Activated T-cell treated with anti-CD3 and anti-CD28 coated beads, Interleukin-2, amount 50 U/mL, for 4 hours (primary cell): ENCODE data around the gene UBR3. TPM values are rescaled to one million over a fixed set of nuclear protein-coding genes. Genes with fewer than 3 reads are reported as not detected.

Experiments used
- ATAC-seq, 2 donors: fragments of 200-7000 bp; cut with Tn5 transposase; one replicate each; pipeline ENCODE4 v1.10.0; 2021
- DNase-seq: peaks from one replicate; pipeline ENCODE4 v3.0.0-alpha.2; 2020
- H3K27me3 Mint-ChIP-seq: one replicate; pipeline ENCODE4 v1.8.0; 2021; ENCODE audit warnings: low read depth, mixed read lengths
- H3K36me3 Mint-ChIP-seq: one replicate; pipeline ENCODE4 v1.8.0; 2022; ENCODE audit warnings: mixed read lengths; ENCODE audit not compliant: insufficient read depth
- H3K4me1 Mint-ChIP-seq: one replicate; pipeline ENCODE4 v1.8.0; 2021; ENCODE audit warnings: low read depth, mixed read lengths
- H3K4me3 Mint-ChIP-seq: one replicate; pipeline ENCODE4 v1.8.0; 2021; ENCODE audit warnings: mild to moderate bottlenecking, moderate library complexity, mixed read lengths
- H3K9me3 Mint-ChIP-seq: one replicate; pipeline ENCODE4 v1.8.0; 2021; ENCODE audit warnings: mixed read lengths
- total RNA-seq, 3 donors: library from RNA; stranded (reverse); gene quantifications; one replicate each; pipeline ENCODE4 v1.2.1, GENCODE V29; 2021

UBR3 gene
- total RNA-seq, 3 donors from 2014 or later = 18.2 to 21.1 (median 19.8) TPM

GRCh38 chr2:169975221-169975620 is 148.0 kb downstream of the UBR3 start:
- H3K9me3 Mint-ChIP-seq = peaks cover 35% of the 10 kb centered on the region
- H3K4me3 Mint-ChIP-seq = no peak overlapping the region
- ATAC-seq (no peak), DNase-seq (no peak)
- H3K4me1 Mint-ChIP-seq = peaks cover 2% of the 10 kb centered on the region
- no peaks in the 10 kb centered on the region for H3K27me3 Mint-ChIP-seq
- peaks cover 55% of the 10 kb centered on the region for H3K36me3 Mint-ChIP-seq

DNA sequence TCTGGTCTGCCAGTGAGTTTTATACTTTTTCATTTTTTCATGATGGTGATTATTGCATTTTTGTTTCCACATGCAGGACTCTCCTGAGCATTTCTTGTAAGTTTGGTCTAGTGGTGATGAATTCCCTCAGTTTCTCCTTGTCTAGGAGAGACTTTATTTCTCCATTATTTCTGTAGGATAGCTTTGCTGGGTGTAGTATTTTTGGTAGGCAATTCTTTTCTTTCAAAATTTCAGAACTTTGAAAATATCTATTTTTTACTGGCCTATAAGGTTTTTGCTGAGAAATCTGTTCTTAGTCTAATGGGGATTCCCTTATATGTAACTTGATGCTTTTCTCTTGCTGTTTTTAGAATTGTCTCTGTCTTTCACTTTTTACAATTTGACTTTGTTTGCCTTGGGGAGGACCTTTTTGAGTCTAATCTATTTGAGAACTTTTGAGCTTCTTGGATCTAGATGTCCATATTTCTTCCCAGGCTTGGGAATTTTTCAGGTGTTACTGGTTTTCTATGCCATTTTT is 149.1 kb downstream of the UBR3 start:
- peaks cover 57% of the 10 kb centered on the region for H3K36me3 Mint-ChIP-seq
- peaks cover 2% of the 10 kb centered on the region for H3K4me1 Mint-ChIP-seq
- ATAC-seq (no peak), DNase-seq (no peak)
- H3K27me3 Mint-ChIP-seq = no peaks in the 10 kb centered on the region
- H3K4me3 Mint-ChIP-seq = no peak overlapping the region
- peaks cover 35% of the 10 kb centered on the region for H3K9me3 Mint-ChIP-seq

- Mint-ChIP-seq H3K27me3 (no peaks in the 10 kb centered on the region), H3K4me1 (peaks cover 2% of the 10 kb centered on the region), H3K9me3 (peaks cover 35% of the 10 kb centered on the region), H3K36me3 (peaks cover 53% of the 10 kb centered on the region), H3K4me3 (no peak overlapping the region)
- ATAC-seq (no peak), DNase-seq (no peak)
Observed at GRCh38 chr2:169977530-169977929, 150.3 kb downstream of the UBR3 start.

DNA sequence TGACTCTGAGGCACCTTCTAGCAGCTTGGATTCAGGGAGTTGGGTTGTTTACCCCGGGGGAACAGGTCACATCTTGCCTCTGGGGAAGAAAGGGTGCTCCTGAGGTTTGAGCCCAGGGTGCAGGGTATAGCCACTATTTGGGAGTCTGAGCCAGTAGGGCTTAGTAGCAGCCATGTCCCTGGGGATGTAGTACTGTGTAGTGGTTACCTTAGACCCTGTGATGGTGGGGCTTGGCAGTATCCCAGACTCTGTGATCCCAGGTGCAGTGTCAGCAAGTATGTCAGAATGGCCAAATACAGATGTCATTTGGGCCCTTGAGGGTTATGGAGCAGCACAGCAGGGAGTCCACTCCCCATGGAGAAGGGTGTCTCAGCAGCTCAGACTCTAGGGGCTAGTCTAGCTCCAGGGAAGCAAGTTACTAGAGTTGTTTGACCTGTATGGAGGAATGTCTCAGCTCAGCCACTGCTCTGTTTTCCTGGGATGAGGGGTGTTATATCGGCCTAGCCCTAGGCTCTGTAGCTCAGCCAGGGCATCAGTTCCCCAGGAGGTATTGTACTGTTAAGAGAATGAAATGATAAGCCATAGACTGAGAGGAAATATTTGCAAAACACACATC is 151.3 kb downstream of the UBR3 start:
- peaks cover 2% of the 10 kb centered on the region for H3K4me1 Mint-ChIP-seq
- H3K36me3 Mint-ChIP-seq = peaks cover 58% of the 10 kb centered on the region
- ATAC-seq (no peak), DNase-seq (no peak)
- no peaks in the 10 kb centered on the region for H3K27me3 Mint-ChIP-seq
- H3K4me3 Mint-ChIP-seq = no peak overlapping the region
- H3K9me3 Mint-ChIP-seq = peaks cover 34% of the 10 kb centered on the region

DNA sequence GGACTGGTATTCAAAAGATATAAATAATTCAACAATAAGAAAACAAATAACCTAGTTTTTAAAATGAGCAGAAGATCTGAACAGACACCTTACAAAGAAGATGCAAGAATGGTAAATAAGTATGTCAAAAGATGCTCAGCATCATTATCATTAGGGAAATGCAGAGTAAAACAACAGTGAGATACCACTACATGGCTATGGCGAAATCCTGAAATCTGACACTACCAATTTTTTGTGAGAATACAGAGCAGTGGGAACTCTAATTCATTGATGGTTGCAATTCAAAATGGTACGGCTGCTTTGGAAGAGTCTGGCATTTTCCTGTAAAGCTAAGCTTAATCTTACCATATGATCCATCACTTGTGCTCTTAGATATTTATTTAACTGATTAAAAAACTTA is 151.8 kb downstream of the UBR3 start:
- no peak for ATAC-seq

DNA sequence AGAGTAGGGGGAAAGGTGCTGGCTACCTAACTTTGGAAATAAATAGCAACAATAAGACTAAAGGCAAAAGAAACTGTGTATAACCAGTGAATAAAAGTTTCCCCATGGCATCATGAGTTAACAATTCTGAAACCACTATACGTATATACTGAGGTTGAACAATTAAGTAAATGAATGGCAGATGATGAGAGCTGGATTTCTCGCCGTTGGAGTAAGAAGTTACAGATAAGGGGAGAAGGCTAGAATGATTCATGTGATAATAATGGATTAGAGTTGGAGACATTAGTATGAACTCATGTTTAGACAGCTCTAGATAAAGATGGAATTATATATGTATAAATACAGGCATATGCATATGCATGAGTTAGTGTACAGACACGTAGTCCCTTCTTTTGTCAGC is 152.7 kb downstream of the UBR3 start:
- Mint-ChIP-seq H3K27me3 (no peaks in the 10 kb centered on the region), H3K4me1 (peaks cover 2% of the 10 kb centered on the region), H3K36me3 (peaks cover 46% of the 10 kb centered on the region), H3K9me3 (peaks cover 20% of the 10 kb centered on the region), H3K4me3 (no peak overlapping the region)
- DNase-seq = no peak
- no peak for ATAC-seq

More for the DNA sequence above, 151.8 kb downstream of the UBR3 start:
- Mint-ChIP-seq H3K4me1 (peaks cover 2% of the 10 kb centered on the region), H3K27me3 (no peaks in the 10 kb centered on the region), H3K36me3 (peaks cover 55% of the 10 kb centered on the region), H3K9me3 (peaks cover 29% of the 10 kb centered on the region), H3K4me3 (no peak overlapping the region)
- no peak for DNase-seq

DNA sequence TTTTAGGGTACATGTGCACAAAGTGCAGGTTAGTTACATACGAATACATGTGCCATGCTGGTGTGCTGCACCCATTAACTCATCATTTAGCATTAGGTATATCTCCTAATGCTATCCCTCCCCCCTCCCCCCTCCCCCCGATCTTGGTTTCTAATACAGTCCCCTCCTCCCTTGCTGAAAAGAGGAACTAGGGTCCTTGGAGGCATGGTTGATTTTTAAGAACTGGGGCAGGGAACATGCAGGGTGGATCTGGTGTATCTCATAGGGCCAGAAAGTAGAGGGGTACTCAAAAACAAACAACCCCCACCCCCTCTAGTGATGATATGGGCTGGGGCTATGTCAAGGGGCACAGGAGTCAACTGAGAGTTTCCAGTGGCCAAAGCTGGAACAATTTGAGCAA is 153.4 kb downstream of the UBR3 start:
- Mint-ChIP-seq H3K36me3 (peaks cover 42% of the 10 kb centered on the region), H3K9me3 (peaks cover 14% of the 10 kb centered on the region)

GRCh38 chr2:169982929-169983328 is 155.7 kb downstream of the UBR3 start:
- DNase-seq (no peak), ATAC-seq (no peak)
- Mint-ChIP-seq H3K9me3 (no peaks in the 10 kb centered on the region), H3K4me3 (no peak overlapping the region), H3K27me3 (no peaks in the 10 kb centered on the region), H3K36me3 (peaks cover 33% of the 10 kb centered on the region), H3K4me1 (peaks cover 2% of the 10 kb centered on the region)

More for the DNA sequence above, 153.4 kb downstream of the UBR3 start:
- ATAC-seq (no peak), DNase-seq (no peak)
- Mint-ChIP-seq H3K4me3 (no peak overlapping the region), H3K27me3 (no peaks in the 10 kb centered on the region), H3K4me1 (peaks cover 2% of the 10 kb centered on the region)

- H3K9me3 Mint-ChIP-seq = no peaks in the 10 kb centered on the region
- ATAC-seq = no peak
- no peak overlapping the region for H3K4me3 Mint-ChIP-seq
- peaks cover 2% of the 10 kb centered on the region for H3K4me1 Mint-ChIP-seq
- DNase-seq = no peak
- H3K36me3 Mint-ChIP-seq = peaks cover 31% of the 10 kb centered on the region
- H3K27me3 Mint-ChIP-seq = no peaks in the 10 kb centered on the region
Observed at GRCh38 chr2:169983506-169983905, 156.3 kb downstream of the UBR3 start.

GRCh38 chr2:169984145-169984544 is 156.9 kb downstream of the UBR3 start:
- Mint-ChIP-seq H3K36me3 (peaks cover 31% of the 10 kb centered on the region), H3K9me3 (no peaks in the 10 kb centered on the region), H3K4me3 (no peak overlapping the region), H3K4me1 (peaks cover 2% of the 10 kb centered on the region), H3K27me3 (no peaks in the 10 kb centered on the region)
- ATAC-seq (no peak), DNase-seq (no peak)

DNA sequence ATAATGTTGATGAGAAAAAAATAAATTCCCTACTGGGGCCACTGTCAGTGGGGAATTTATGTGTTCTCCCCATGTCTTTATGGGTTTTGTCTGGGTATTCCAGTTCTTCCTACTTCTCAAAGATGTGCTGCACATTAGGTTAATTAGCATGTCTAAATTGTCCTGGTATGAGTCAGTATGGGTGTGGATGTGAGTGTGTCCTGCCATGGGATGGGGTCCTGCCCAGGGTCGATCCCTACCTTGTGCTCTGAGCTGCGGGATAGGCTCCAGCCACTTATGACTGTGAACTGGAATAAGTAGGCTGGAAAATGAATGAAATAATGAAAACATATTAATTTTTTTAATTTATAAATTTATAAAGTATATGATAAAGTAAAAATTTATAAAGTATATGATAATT is 167.5 kb downstream of the UBR3 start:
- H3K4me1 Mint-ChIP-seq = no peaks in the 10 kb centered on the region
- no peaks in the 10 kb centered on the region for H3K27me3 Mint-ChIP-seq
- peaks cover 2% of the 10 kb centered on the region for H3K9me3 Mint-ChIP-seq
- no peak overlapping the region for H3K4me3 Mint-ChIP-seq
- DNase-seq (no peak), ATAC-seq (no peak)
- H3K36me3 Mint-ChIP-seq = peaks cover 31% of the 10 kb centered on the region

DNA sequence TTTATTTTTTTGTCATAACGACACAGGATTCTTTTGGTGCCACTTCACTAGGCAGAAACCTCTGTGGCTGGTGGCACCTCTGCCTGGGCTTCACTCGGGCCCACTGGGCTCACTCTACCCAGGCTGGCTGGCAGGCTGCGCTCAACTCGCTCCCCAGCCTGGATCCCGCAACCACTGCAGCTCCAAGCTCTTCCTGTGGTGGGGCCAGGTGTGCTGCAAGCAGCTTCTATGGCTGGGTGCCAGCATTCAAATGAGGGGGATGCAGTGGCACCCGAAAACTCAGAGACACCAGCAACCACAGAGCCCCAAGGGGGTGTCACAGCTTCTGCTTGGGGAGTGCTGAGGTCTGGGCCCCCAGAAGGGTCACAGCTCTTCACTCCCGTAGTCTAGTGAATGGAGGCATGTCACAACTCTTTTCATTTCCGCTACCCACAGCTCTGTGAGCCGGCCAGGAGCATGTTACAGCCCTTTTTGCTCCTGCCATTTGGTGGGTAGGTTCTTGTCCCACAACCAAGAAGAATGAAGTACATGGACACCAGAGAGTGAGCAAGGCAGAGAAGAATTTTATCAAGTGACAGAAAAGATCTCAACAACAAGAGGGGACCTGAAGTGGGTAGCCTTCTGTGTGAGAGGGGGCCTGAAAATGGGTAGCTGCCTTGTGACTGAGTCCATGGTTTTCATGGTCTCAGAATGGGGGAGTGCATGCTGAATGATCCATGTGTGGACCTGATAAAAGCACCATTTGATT is 170.1 kb downstream of the UBR3 start:
- Mint-ChIP-seq H3K4me1 (peaks cover 9% of the 10 kb centered on the region), H3K4me3 (no peak overlapping the region), H3K36me3 (peaks cover 32% of the 10 kb centered on the region), H3K27me3 (no peaks in the 10 kb centered on the region), H3K9me3 (no peaks in the 10 kb centered on the region)
- DNase-seq (no peak), ATAC-seq (no peak)

DNA sequence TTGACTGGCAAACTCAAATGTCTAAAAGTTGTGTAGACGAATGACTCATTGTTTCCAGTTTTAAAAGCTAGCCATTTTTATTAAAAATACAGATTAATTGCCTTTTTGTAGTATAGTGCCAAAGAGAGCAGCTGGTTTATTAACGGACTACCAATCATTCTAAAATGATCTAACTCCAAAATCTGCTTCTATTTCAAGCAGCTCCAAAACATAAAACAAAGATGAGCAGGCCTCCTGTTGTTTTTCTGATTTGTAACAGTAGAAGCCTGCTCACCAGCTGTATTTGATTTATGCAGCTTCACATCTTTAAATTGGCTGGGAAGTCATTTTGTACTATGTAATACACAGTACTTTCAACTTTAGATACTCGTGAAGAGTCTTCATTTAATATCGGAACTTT is 171.8 kb downstream of the UBR3 start:
- Mint-ChIP-seq H3K4me1 (peaks cover 10% of the 10 kb centered on the region), H3K36me3 (peaks cover 45% of the 10 kb centered on the region), H3K9me3 (no peaks in the 10 kb centered on the region), H3K4me3 (no peak overlapping the region), H3K27me3 (no peaks in the 10 kb centered on the region)
- no peak for ATAC-seq
- DNase-seq = no peak

- H3K9me3 Mint-ChIP-seq = no peaks in the 10 kb centered on the region
- peaks cover 10% of the 10 kb centered on the region for H3K4me1 Mint-ChIP-seq
- DNase-seq = no peak
- ATAC-seq = no peak
- H3K4me3 Mint-ChIP-seq = no peak overlapping the region
- H3K36me3 Mint-ChIP-seq = peaks cover 61% of the 10 kb centered on the region
- no peaks in the 10 kb centered on the region for H3K27me3 Mint-ChIP-seq
Observed at GRCh38 chr2:170002096-170002495, 174.8 kb downstream of the UBR3 start.

- H3K36me3 Mint-ChIP-seq = peaks cover 49% of the 10 kb centered on the region
- ATAC-seq (no peak), DNase-seq (no peak)
- H3K9me3 Mint-ChIP-seq = no peaks in the 10 kb centered on the region
- peaks cover 5% of the 10 kb centered on the region for H3K4me1 Mint-ChIP-seq
- H3K27me3 Mint-ChIP-seq = no peaks in the 10 kb centered on the region
- H3K4me3 Mint-ChIP-seq = no peak overlapping the region
Observed at GRCh38 chr2:170005702-170006101, 178.4 kb downstream of the UBR3 start.
